Measurements from ENCODE around the gene HPCAL1. TPM values are rescaled to one million over a fixed set of nuclear protein-coding genes. Genes with fewer than 3 reads are reported as not detected.

Gene HPCAL1
- total and polyA plus RNA-seq, 2 of the 4 experiments (the other 2 are of a cell fraction): 8.2 to 33.7 TPM

DNA sequence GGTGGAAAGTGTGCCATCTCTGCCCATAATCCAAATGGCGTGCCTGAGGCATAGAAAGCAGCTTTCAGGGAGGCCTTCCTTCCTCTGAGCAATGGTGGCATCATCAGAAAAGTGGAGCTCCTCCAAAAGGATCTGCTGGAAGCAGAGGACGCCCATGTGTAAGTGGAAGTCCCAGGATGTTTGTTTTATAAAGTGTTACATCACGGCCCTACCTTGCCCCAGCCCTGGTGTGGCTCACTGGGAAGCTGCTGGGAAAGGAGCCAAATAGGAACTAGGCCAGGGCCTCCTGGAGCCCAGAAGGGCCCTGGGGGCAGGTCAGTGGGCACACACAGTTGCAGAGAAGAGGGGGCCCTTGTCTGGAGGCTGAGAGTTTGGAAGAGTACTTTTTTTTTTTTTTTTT is 149.6 kb downstream of the HPCAL1 start:
- Histone ChIP-seq H3K56ac (ENCODE audit: extremely low read depth, insufficient read depth, low read length) (no peak overlapping the region), H4K91ac (ENCODE audit: insufficient read depth, low read depth, low read length) (0 out of 2 replicates have a peak overlapping the region, but pooled peaks have one; percentile 8), H3K9ac (ENCODE audit: low read depth, low read length) (no peak overlapping the region), H3K14ac (replicated peaks; ENCODE audit: low read depth, low read length) (no peak overlapping the region), H4K20me1 (ENCODE audit: insufficient read depth, low read length) (peaks cover 2% of the 10 kb centered on the region), H3K4ac (ENCODE audit: low read depth, low read length) (peak overlapping the region; percentile 81), H2BK15ac (ENCODE audit: low read depth, low read length) (no peak overlapping the region), H2AK9ac (replicated peaks; ENCODE audit: low read depth, low read length, poor library complexity) (peak overlapping the region; percentile 1), H2BK20ac (ENCODE audit: low read depth, low read length) (no peak overlapping the region), H4K5ac (ENCODE audit: low read depth, low read length) (peak overlapping the region; percentile 35; the same call in 1 of the 2 replicates), H3K27ac (ENCODE audit: insufficient read depth, low read length) (no peak overlapping the region), H2AK5ac (ENCODE audit: low read depth, low read length) (peak overlapping the region; percentile 88), H3K9me1 (ENCODE audit: insufficient read depth, low read length) (peaks cover 5% of the 10 kb centered on the region), H3K36me3 (ENCODE audit: control insufficient read depth, insufficient read depth, low read length) (no peaks in the 10 kb centered on the region), H4K8ac (ENCODE audit: low read depth in 2 of 2, low read length in 2 of 2) (peak overlapping the region; percentile 22 to 66; a peak in 3 of 4 replicates), H3K9me3 (ENCODE audit: control insufficient read depth, insufficient read depth, low read length) (no peaks in the 10 kb centered on the region), H3K18ac (ENCODE audit: low read depth, low read length) (no peak overlapping the region), H3K4me3 (ENCODE audit: insufficient read depth, low read depth, low read length) (no peak overlapping the region), H2BK5ac (ENCODE audit: low read depth, low read length, poor library complexity, severe bottlenecking) (peak overlapping the region; percentile 41), H2BK120ac (ENCODE audit: low read depth, low read length) (0 out of 2 replicates have a peak overlapping the region, but pooled peaks have one; percentile 20), H3K4me2 (ENCODE audit: low read depth, low read length) (no peak overlapping the region), H3K4me1 (ENCODE audit: control insufficient read depth, insufficient read depth, low read length) (peaks cover 8% of the 10 kb centered on the region), H3K23ac (ENCODE audit: low read depth, low read length) (no peak overlapping the region), H3K27me3 (ENCODE audit: control insufficient read depth, insufficient read depth, low read length) (no peaks in the 10 kb centered on the region), H2AFZ (replicated peaks; ENCODE audit: low read length, poor library complexity) (peak overlapping the region; percentile 18), H3K79me1 (ENCODE audit: low read depth in 1 of 2, low read length in 2 of 2) (peaks cover 0 to 13% of the 10 kb centered on the region in 2 experiments; a peak in 2 of 4 replicates)
- in situ Hi-C loops (cut with MboI; ENCODE audit: low sequenced_read_pairs): no loop called here
- ATAC-seq (ENCODE audit: low read depth): peak; percentile 5; the same call in 1 of the 2 replicates
- intact Hi-C loops (cut with micrococcal nuclease): no loop called here
- CTCF ChIA-PET: interaction anchor here (0.7 to 1.0 kb wide), 3 partner anchors 9 to 289 kb away, joined by 3 to 4 read pairs (median 4); no protein-coding TSS in a partner anchor
- WGBS, 2 experiments (ENCODE audit: extremely low coverage in 2 of 2, insufficient read length in 1 of 2): no CpG with 5 or more reads among the region's 3 CpGs
- dilution Hi-C loops (cut with HindIII; ENCODE audit: low sequenced_read_pairs, unreplicated experiment): no loop called here
- no TSS peak for BruUV-seq (replicated peaks)
- POLR2A ChIA-PET (ENCODE audit: unreplicated experiment): no interaction called here
- DNase-seq: peak; percentile 90
- TF ChIP-seq ELK1 (IDR thresholded peaks at IDR 0.05; ENCODE audit: borderline replicate concordance, low read depth, low read length) (no peak), RFX5 (IDR thresholded peaks at IDR 0.05; ENCODE audit: low read depth, low read length) (0 out of 2 replicates have a peak, but pooled peaks have one; percentile 23), CEBPB (IDR thresholded peaks at IDR 0.05; ENCODE audit: low read depth, low read length) (peak; percentile 71)
